ENCODE data around the gene GALNT2.

DNA sequence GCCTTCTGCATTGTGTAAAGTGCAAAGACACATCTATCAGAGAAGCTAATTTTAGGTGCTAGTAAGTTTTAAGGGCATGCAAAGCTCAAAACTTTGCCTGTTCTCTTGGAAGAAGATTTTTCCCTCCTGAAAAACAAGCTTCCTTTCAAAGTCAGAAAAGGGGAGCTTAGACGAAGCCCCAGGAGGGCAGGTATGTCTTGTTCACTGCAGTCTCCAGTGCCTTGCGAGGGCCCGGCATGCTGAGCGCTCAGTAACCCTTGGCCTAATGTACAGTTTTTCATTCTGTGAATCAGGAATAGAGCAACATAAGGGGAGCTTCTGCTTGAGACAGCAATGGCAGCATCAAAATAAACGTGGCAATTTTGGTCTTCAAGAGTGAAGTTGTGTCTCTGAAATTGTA lies 35.0 kb downstream of the GALNT2 start:
- TF ChIP-seq EZH2 (IDR thresholded peaks at IDR 0.05) (no peak), POLR2AphosphoS5 (IDR thresholded peaks at IDR 0.05; ENCODE audit: borderline replicate concordance, low read depth, low read length) (no peak)
